HG02588 (cell line): ENCODE results near the gene SMPD2.
A peak's percentile ranks its signal among the peaks of the same experiment; 100 is the strongest.

ENCODE experiments used
- ATAC-seq: cut with Tn5 transposase; IDR thresholded peaks from one replicate; pipeline ENCODE4 v1.9.1; 2021; ENCODE audit warnings: mild to moderate bottlenecking, moderate library complexity; ENCODE audit not compliant: unreplicated experiment

SMPD2 gene

GRCh38 chr6:109482905-109483734 lies 42.6 kb downstream of the SMPD2 start, which contains the start of gene ZBTB24:
Gene ZBTB24, minus strand, starts transcription at chr6:109483219. Its CDS starts 1,193 bp downstream, at chr6:109482026.
- ATAC-seq: peak; percentile 86

DNA sequence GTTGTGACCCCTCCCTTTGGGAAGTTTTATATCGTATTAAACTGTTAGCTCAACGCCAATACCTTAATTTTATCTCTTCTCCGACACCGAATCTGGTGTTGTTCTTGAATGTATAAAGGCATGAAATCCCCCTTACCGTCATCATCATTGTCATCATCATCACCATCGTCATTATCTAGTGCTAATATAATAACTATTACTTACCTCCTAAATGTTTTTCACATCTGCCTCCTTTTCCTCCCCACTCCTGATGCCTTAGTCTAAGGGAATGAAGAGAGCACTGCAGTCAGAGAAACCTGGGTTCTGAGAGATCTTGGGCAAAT lies 43.2 kb downstream of the SMPD2 start:
- no peak for ATAC-seq

- ATAC-seq: no peak
These were observed 43.6 kb downstream of the SMPD2 start for GRCh38 chr6:109484122-109484521.

- ATAC-seq: no peak
These were observed 44.9 kb downstream of the SMPD2 start for GRCh38 chr6:109485266-109485935.

DNA sequence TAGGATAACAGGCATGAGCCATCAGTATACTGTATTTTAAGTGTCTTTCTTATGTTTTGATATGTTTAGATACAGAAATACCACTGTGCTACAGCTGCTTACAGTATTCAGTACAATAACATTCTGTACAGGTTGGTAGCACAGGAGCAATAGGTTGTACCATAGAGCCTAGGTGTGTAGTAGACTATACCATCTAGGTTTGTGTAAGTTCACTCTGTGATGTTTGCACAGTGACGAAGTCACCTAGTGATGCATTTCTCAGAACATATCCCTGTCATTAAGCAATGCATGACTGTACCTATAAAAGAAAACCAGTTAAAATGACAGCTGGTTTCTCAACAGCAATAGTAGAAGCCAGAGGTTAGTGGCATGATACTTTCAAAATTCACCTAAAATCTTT lies 45.5 kb downstream of the SMPD2 start:
- no peak for ATAC-seq

- no peak for ATAC-seq
These were observed 47.5 kb downstream of the SMPD2 start for GRCh38 chr6:109488001-109488400.

- no peak for ATAC-seq
These were observed 50.2 kb downstream of the SMPD2 start for GRCh38 chr6:109490713-109491112.

DNA sequence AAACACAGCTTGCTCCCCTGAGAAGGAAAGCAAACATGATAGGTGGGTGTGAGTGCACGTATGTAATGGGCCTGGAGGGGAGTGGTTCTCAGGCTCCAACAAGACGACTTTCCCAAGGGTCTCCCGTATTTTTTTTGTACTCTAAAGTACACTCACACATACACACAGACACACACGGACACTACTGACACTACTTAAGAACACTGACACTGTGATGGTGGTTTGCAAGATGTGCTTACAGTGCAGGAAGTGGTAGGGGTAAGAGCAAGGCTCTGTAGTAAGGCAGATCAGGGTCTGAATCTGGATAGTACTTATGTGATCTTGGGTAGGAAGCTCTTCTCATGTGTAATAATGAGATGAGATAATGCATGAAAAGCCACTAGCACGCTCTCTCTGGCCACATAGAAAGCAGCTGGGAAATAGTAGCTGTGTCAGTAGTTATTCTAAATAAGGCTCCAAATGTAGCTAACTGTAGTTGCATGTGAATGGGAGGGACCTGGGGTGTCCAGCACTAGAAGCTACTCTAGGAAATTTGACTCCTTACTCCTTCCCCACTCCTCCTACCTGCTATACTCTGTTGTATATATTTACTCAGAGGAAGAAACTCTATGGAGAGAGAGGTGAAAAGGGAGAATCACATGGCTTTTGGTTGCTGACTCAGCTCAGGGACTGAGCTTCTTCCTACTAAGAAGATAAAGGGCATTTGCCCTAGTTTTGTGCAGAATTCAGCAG lies 50.8 kb downstream of the SMPD2 start:
- ATAC-seq: no peak
